ENCODE data around the gene MACROD2.

MACROD2 gene

GRCh38 chr20:14538433-14538832, 543.1 kb downstream of the MACROD2 start:
- Histone ChIP-seq H3K27me3 (ENCODE audit: insufficient read depth, low read length) (no peaks in the 10 kb centered on the region), H3K4me3 (ENCODE audit: low read length) (no peak overlapping the region), H3K36me3 (ENCODE audit: insufficient read depth, low read length) (no peaks in the 10 kb centered on the region), H3K9me3 (ENCODE audit: low read length) (no peaks in the 10 kb centered on the region), H2AFZ (ENCODE audit: low read depth, low read length) (no peak overlapping the region), H3K4me1 (ENCODE audit: insufficient read depth, low read length) (no peaks in the 10 kb centered on the region)

- H3K27me3 ChIP-seq (ENCODE audit: insufficient read depth, low read length): no peaks in the 10 kb centered on the region
- no peaks in the 10 kb centered on the region for H3K36me3 ChIP-seq (ENCODE audit: insufficient read depth, low read length)
- H3K4me3 ChIP-seq (ENCODE audit: low read length): no peak overlapping the region
- no peaks in the 10 kb centered on the region for H3K9me3 ChIP-seq (ENCODE audit: low read length)
- H2AFZ ChIP-seq (ENCODE audit: low read depth, low read length): no peak overlapping the region
- H3K4me1 ChIP-seq (ENCODE audit: insufficient read depth, low read length): no peaks in the 10 kb centered on the region
These were observed 547.7 kb downstream of the MACROD2 start for GRCh38 chr20:14543040-14543439.

GRCh38 chr20:14544688-14545087, 549.4 kb downstream of the MACROD2 start:
- Histone ChIP-seq H2AFZ (ENCODE audit: low read depth, low read length) (no peak overlapping the region), H3K36me3 (ENCODE audit: insufficient read depth, low read length) (no peaks in the 10 kb centered on the region), H3K4me3 (ENCODE audit: low read length) (no peak overlapping the region), H3K9me3 (ENCODE audit: low read length) (no peaks in the 10 kb centered on the region), H3K4me1 (ENCODE audit: insufficient read depth, low read length) (no peaks in the 10 kb centered on the region), H3K27me3 (ENCODE audit: insufficient read depth, low read length) (no peaks in the 10 kb centered on the region)

GRCh38 chr20:14550655-14551054, 555.3 kb downstream of the MACROD2 start:
- H3K4me1 ChIP-seq (ENCODE audit: insufficient read depth, low read length): no peaks in the 10 kb centered on the region
- no peaks in the 10 kb centered on the region for H3K36me3 ChIP-seq (ENCODE audit: insufficient read depth, low read length)
- no peak overlapping the region for H2AFZ ChIP-seq (ENCODE audit: low read depth, low read length)
- H3K4me3 ChIP-seq (ENCODE audit: low read length): no peak overlapping the region
- peaks cover 1% of the 10 kb centered on the region for H3K9me3 ChIP-seq (ENCODE audit: low read length)
- H3K27me3 ChIP-seq (ENCODE audit: insufficient read depth, low read length): no peaks in the 10 kb centered on the region

GRCh38 chr20:14553774-14554534, 558.6 kb downstream of the MACROD2 start:
- no peak overlapping the region for H3K4me3 ChIP-seq (ENCODE audit: low read length)
- no peak overlapping the region for H2AFZ ChIP-seq (ENCODE audit: low read depth, low read length)
- no peaks in the 10 kb centered on the region for H3K36me3 ChIP-seq (ENCODE audit: insufficient read depth, low read length)
- H3K9me3 ChIP-seq (ENCODE audit: low read length): peaks cover 1% of the 10 kb centered on the region
- H3K4me1 ChIP-seq (ENCODE audit: insufficient read depth, low read length): no peaks in the 10 kb centered on the region
- no peaks in the 10 kb centered on the region for H3K27me3 ChIP-seq (ENCODE audit: insufficient read depth, low read length)

- peaks cover 1% of the 10 kb centered on the region for H3K9me3 ChIP-seq (ENCODE audit: low read length)
- no peak overlapping the region for H2AFZ ChIP-seq (ENCODE audit: low read depth, low read length)
- no peak overlapping the region for H3K4me3 ChIP-seq (ENCODE audit: low read length)
- no peaks in the 10 kb centered on the region for H3K4me1 ChIP-seq (ENCODE audit: insufficient read depth, low read length)
- H3K27me3 ChIP-seq (ENCODE audit: insufficient read depth, low read length): no peaks in the 10 kb centered on the region
- no peaks in the 10 kb centered on the region for H3K36me3 ChIP-seq (ENCODE audit: insufficient read depth, low read length)
These were observed 560.4 kb downstream of the MACROD2 start for GRCh38 chr20:14555676-14556075.

GRCh38 chr20:14556206-14556605, 560.9 kb downstream of the MACROD2 start:
- no peaks in the 10 kb centered on the region for H3K27me3 ChIP-seq (ENCODE audit: insufficient read depth, low read length)
- no peak overlapping the region for H3K4me3 ChIP-seq (ENCODE audit: low read length)
- H3K36me3 ChIP-seq (ENCODE audit: insufficient read depth, low read length): no peaks in the 10 kb centered on the region
- H2AFZ ChIP-seq (ENCODE audit: low read depth, low read length): no peak overlapping the region
- no peaks in the 10 kb centered on the region for H3K4me1 ChIP-seq (ENCODE audit: insufficient read depth, low read length)
- peaks cover 1% of the 10 kb centered on the region for H3K9me3 ChIP-seq (ENCODE audit: low read length)

- H3K36me3 ChIP-seq (ENCODE audit: insufficient read depth, low read length): no peaks in the 10 kb centered on the region
- peaks cover 1% of the 10 kb centered on the region for H3K9me3 ChIP-seq (ENCODE audit: low read length)
- H2AFZ ChIP-seq (ENCODE audit: low read depth, low read length): no peak overlapping the region
- H3K27me3 ChIP-seq (ENCODE audit: insufficient read depth, low read length): no peaks in the 10 kb centered on the region
- no peak overlapping the region for H3K4me3 ChIP-seq (ENCODE audit: low read length)
- H3K4me1 ChIP-seq (ENCODE audit: insufficient read depth, low read length): no peaks in the 10 kb centered on the region
These were observed 564.3 kb downstream of the MACROD2 start for GRCh38 chr20:14559612-14560011.

- Histone ChIP-seq H2AFZ (ENCODE audit: low read depth, low read length) (no peak overlapping the region), H3K4me3 (ENCODE audit: low read length) (no peak overlapping the region), H3K9me3 (ENCODE audit: low read length) (no peaks in the 10 kb centered on the region), H3K27me3 (ENCODE audit: insufficient read depth, low read length) (no peaks in the 10 kb centered on the region), H3K36me3 (ENCODE audit: insufficient read depth, low read length) (no peaks in the 10 kb centered on the region), H3K4me1 (ENCODE audit: insufficient read depth, low read length) (no peaks in the 10 kb centered on the region)
These were observed 566.5 kb downstream of the MACROD2 start for GRCh38 chr20:14561741-14562221.

- Histone ChIP-seq H3K36me3 (ENCODE audit: insufficient read depth, low read length) (no peaks in the 10 kb centered on the region), H2AFZ (ENCODE audit: low read depth, low read length) (no peak overlapping the region), H3K9me3 (ENCODE audit: low read length) (no peaks in the 10 kb centered on the region), H3K27me3 (ENCODE audit: insufficient read depth, low read length) (no peaks in the 10 kb centered on the region), H3K4me1 (ENCODE audit: insufficient read depth, low read length) (no peaks in the 10 kb centered on the region), H3K4me3 (ENCODE audit: low read length) (no peak overlapping the region)
These were observed 567.7 kb downstream of the MACROD2 start for GRCh38 chr20:14562981-14563380.

- Histone ChIP-seq H3K36me3 (ENCODE audit: insufficient read depth, low read length) (no peaks in the 10 kb centered on the region), H3K9me3 (ENCODE audit: low read length) (no peaks in the 10 kb centered on the region), H2AFZ (ENCODE audit: low read depth, low read length) (no peak overlapping the region), H3K4me3 (ENCODE audit: low read length) (no peak overlapping the region), H3K4me1 (ENCODE audit: insufficient read depth, low read length) (peaks cover 5% of the 10 kb centered on the region), H3K27me3 (ENCODE audit: insufficient read depth, low read length) (no peaks in the 10 kb centered on the region)
These were observed 571.2 kb downstream of the MACROD2 start for GRCh38 chr20:14566505-14566904.

- Histone ChIP-seq H3K9me3 (ENCODE audit: low read length) (no peaks in the 10 kb centered on the region), H3K36me3 (ENCODE audit: insufficient read depth, low read length) (no peaks in the 10 kb centered on the region), H3K4me1 (ENCODE audit: insufficient read depth, low read length) (peaks cover 5% of the 10 kb centered on the region), H3K27me3 (ENCODE audit: insufficient read depth, low read length) (no peaks in the 10 kb centered on the region), H3K4me3 (ENCODE audit: low read length) (no peak overlapping the region), H2AFZ (ENCODE audit: low read depth, low read length) (no peak overlapping the region)
These were observed 572.9 kb downstream of the MACROD2 start for GRCh38 chr20:14568225-14568624.

GRCh38 chr20:14568701-14569100, 573.4 kb downstream of the MACROD2 start:
- no peak overlapping the region for H2AFZ ChIP-seq (ENCODE audit: low read depth, low read length)
- H3K4me3 ChIP-seq (ENCODE audit: low read length): no peak overlapping the region
- H3K27me3 ChIP-seq (ENCODE audit: insufficient read depth, low read length): no peaks in the 10 kb centered on the region
- no peaks in the 10 kb centered on the region for H3K9me3 ChIP-seq (ENCODE audit: low read length)
- peaks cover 5% of the 10 kb centered on the region for H3K4me1 ChIP-seq (ENCODE audit: insufficient read depth, low read length)
- no peaks in the 10 kb centered on the region for H3K36me3 ChIP-seq (ENCODE audit: insufficient read depth, low read length)

GRCh38 chr20:14569641-14570040, 574.3 kb downstream of the MACROD2 start:
- Histone ChIP-seq H3K27me3 (ENCODE audit: insufficient read depth, low read length) (no peaks in the 10 kb centered on the region), H3K9me3 (ENCODE audit: low read length) (no peaks in the 10 kb centered on the region), H3K4me1 (ENCODE audit: insufficient read depth, low read length) (peaks cover 5% of the 10 kb centered on the region), H3K4me3 (ENCODE audit: low read length) (no peak overlapping the region), H3K36me3 (ENCODE audit: insufficient read depth, low read length) (no peaks in the 10 kb centered on the region), H2AFZ (ENCODE audit: low read depth, low read length) (no peak overlapping the region)
